HCT116 (cell line): ENCODE measurements around the gene OMP. TPM values are rescaled to one million over a fixed set of nuclear protein-coding genes. Genes with fewer than 3 reads are reported as not detected.

ENCODE experiments used
- ATAC-seq: fragments of 200-7000 bp; cut with Tn5 transposase; 2 replicates; pipeline ENCODE4 v1.9.1; 2020; ENCODE audit warnings: mild to moderate bottlenecking, moderate library complexity
- BruUV-seq: library from RNA; stranded (reverse); fragments of 400-500 nt; replicated peaks from 2 replicates; lab custom pipeline; 2021; lab: Mats Ljungman, UMichigan
- CTCF ChIA-PET: fragments of 300-600 bp; sonication (Branson Sonifier 250); formaldehyde crosslinking; loops from one replicate; lab custom pipeline; 2021; ENCODE audit warnings: antibody characterized with exemption; lab: Charles Lee
- POLR2A ChIA-PET: fragments of 300-600, 350-600 bp; sonication (Branson Sonifier 250); formaldehyde crosslinking; loops from one replicate; lab custom pipeline; 2021; ENCODE audit warnings: antibody characterized with exemption; lab: Charles Lee
- RAD21 ChIA-PET, 2 experiments: fragments of 300-600 bp; sonication (Branson Sonifier 250); formaldehyde crosslinking; loops; one replicate each; lab custom pipeline; 2023; ENCODE audit warnings: low total read pairs in 2 of 2; ENCODE audit not compliant: uncharacterized antibody in 2 of 2, unreplicated experiment in 2 of 2, low non-redundant PET in 1 of 2; lab: Charles Lee
- DNase-seq: peaks from one replicate; pipeline ENCODE4 v3.0.0-alpha.2; 2010; ENCODE audit warnings: low read depth, low spot score
- H2AFZ ChIP-seq: fragments of 200-600 bp; shearing (Covaris generic), sonication (generic); 2 replicates; pipeline ENCODE4 v1.6.1; 2017; ENCODE audit warnings: low read depth, mixed run types, mixed read lengths, antibody characterized with exemption, low read length; ENCODE audit not compliant: poor library complexity, severe bottlenecking
- H3K27ac ChIP-seq: 2 replicates; pipeline ENCODE4 v1.5.1; 2012; ENCODE audit warnings: low read depth, low read length
- H3K27me3 ChIP-seq: fragments of 200-600 bp; sonication (generic); 2 replicates; pipeline ENCODE4 v1.6.1; 2016; ENCODE audit warnings: mixed run types, low read length, mixed read lengths; ENCODE audit not compliant: insufficient read depth
- H3K36me3 ChIP-seq, 2 experiments: fragments of 200-500 bp in 1 of 2; fragments of 200-600 bp in 1 of 2; sonication (Bioruptor generic) in 1 of 2; sonication (generic) in 1 of 2; 2 replicates each; pipeline versions ENCODE4 v1.5.1 to v1.6.1; 2014 to 2016; ENCODE audit warnings: low read length in 2 of 2, inconsistent platforms in 1 of 2, mixed read lengths in 1 of 2, mixed run types in 1 of 2; ENCODE audit not compliant: insufficient read depth in 2 of 2, control insufficient read depth in 1 of 2
- H3K4me1 ChIP-seq, 2 experiments: fragments of 200-600 bp in 1 of 2; sonication (generic) in 1 of 2; 2 replicates each; pipeline versions ENCODE4 v1.5.1 to v1.6.1; 2012 to 2017; ENCODE audit warnings: low read length in 2 of 2, inconsistent platforms in 1 of 2, mild to moderate bottlenecking in 1 of 2, mixed read lengths in 1 of 2, mixed run types in 1 of 2, moderate library complexity in 1 of 2; ENCODE audit not compliant: insufficient read depth in 2 of 2, control insufficient read depth in 1 of 2
- H3K4me2 ChIP-seq: fragments of 200-600 bp; sonication (generic); 2 replicates; pipeline ENCODE4 v1.6.1; 2017; ENCODE audit warnings: mixed run types, low read length, mixed read lengths
- H3K4me3 ChIP-seq, 2 experiments: fragments of 200-600 bp in 1 of 2; sonication (generic) in 1 of 2; replicated peaks in 1 of 2; 2 replicates each; pipeline ENCODE4 v1.5.1; 2011 to 2016; ENCODE audit warnings: low read length in 2 of 2, control low read depth in 1 of 2, low read depth in 1 of 2, mild to moderate bottlenecking in 1 of 2, mixed read lengths in 1 of 2, mixed run types in 1 of 2
- H3K79me2 ChIP-seq: fragments of 200-600 bp; sonication (generic); 2 replicates; pipeline ENCODE4 v1.6.1; 2017; ENCODE audit warnings: mild to moderate bottlenecking, mixed run types, low read length, moderate library complexity, mixed read lengths; ENCODE audit not compliant: insufficient read depth
- H3K9ac ChIP-seq: fragments of 200-600 bp; sonication (generic); 2 replicates; pipeline ENCODE4 v1.6.1; 2016; ENCODE audit warnings: low read length, mixed read lengths
- H3K9me2 ChIP-seq: fragments of 200-600 bp; sonication (generic), shearing (Covaris generic); 2 replicates; pipeline ENCODE4 v1.6.1; 2017; ENCODE audit warnings: mixed run types, mild to moderate bottlenecking, moderate library complexity; ENCODE audit not compliant: insufficient read depth
- H3K9me3 ChIP-seq, 2 experiments: fragments of 200-500 bp in 1 of 2; fragments of 200-600 bp in 1 of 2; sonication (Bioruptor generic) in 1 of 2; sonication (generic) in 1 of 2; 2 replicates each; pipeline ENCODE4 v1.6.1; 2014 to 2017; ENCODE audit warnings: low read length in 2 of 2, mixed read lengths in 2 of 2, inconsistent platforms in 1 of 2, low read depth in 1 of 2, mild to moderate bottlenecking in 1 of 2, mixed run types in 1 of 2, moderate library complexity in 1 of 2; ENCODE audit not compliant: control insufficient read depth in 1 of 2, insufficient read depth in 1 of 2
- H4K20me1 ChIP-seq: fragments of 200-600 bp; sonication (generic), shearing (Covaris generic); 2 replicates; pipeline ENCODE4 v1.6.1; 2017; ENCODE audit warnings: mixed run types, mild to moderate bottlenecking, moderate library complexity; ENCODE audit not compliant: insufficient read depth
- ATF3 ChIP-seq: IDR thresholded peaks from 2 replicates; pipeline ENCODE4 v1.6.1; 2012
- CBX3 ChIP-seq: IDR thresholded peaks from 2 replicates; pipeline ENCODE4 v1.6.1; 2012; ENCODE audit warnings: low read depth
- CEBPB ChIP-seq: IDR thresholded peaks from 2 replicates; pipeline ENCODE4 v1.6.1; 2012; ENCODE audit warnings: low read depth
- CTCF ChIP-seq, 3 experiments: fragments of 200-600 bp in 1 of 3; sonication (generic) in 1 of 3; IDR thresholded peaks in 2 of 3; conservative IDR thresholded peaks in 1 of 3; 2 replicates each; pipeline ENCODE4 v1.5.1; 2012 to 2017; ENCODE audit warnings: low read depth in 2 of 3, low read length in 2 of 3, antibody characterized with exemption in 1 of 3, borderline replicate concordance in 1 of 3, control low read depth in 1 of 3, mild to moderate bottlenecking in 1 of 3, mixed read lengths in 1 of 3, mixed run types in 1 of 3, moderate library complexity in 1 of 3; ENCODE audit not compliant: insufficient read depth in 1 of 3
- ELF1 ChIP-seq: IDR thresholded peaks from 2 replicates; pipeline ENCODE4 v1.6.1; 2012; ENCODE audit warnings: low read depth, borderline replicate concordance
- EZH2 ChIP-seq: fragments of 200-600 bp; sonication (generic); IDR thresholded peaks from 2 replicates; pipeline ENCODE4 v1.6.1; 2017; ENCODE audit warnings: antibody characterized with exemption, mixed run types
- MAX ChIP-seq: IDR thresholded peaks from 2 replicates; pipeline ENCODE4 v1.6.1; 2012
- POLR2AphosphoS5 ChIP-seq: IDR thresholded peaks from 2 replicates; pipeline ENCODE4 v1.6.1; 2011; ENCODE audit warnings: mild to moderate bottlenecking, low read depth, low read length, moderate library complexity
- RAD21 ChIP-seq: IDR thresholded peaks from 2 replicates; pipeline ENCODE4 v1.6.1; 2012; ENCODE audit warnings: low read depth, mild to moderate bottlenecking
- YY1 ChIP-seq: IDR thresholded peaks from 2 replicates; pipeline ENCODE4 v1.6.1; 2011; ENCODE audit warnings: low read length, low read depth, moderate library complexity, mild to moderate bottlenecking; ENCODE audit not compliant: insufficient replicate concordance; ENCODE audit errors: extremely low read depth
- ZNF274 ChIP-seq: fragments of 200-500 bp; sonication (Bioruptor generic); IDR thresholded peaks from 2 replicates; pipeline ENCODE4 v1.6.1; 2014; ENCODE audit warnings: mild to moderate bottlenecking, low read depth, low read length, inconsistent platforms
- intact Hi-C: fragments of 100-400 bp; cut with micrococcal nuclease; formaldehyde crosslinking; loops from 2 replicates; pipeline ENCODE4 v1.10.0; 2022
- total RNA-seq: library from RNA; stranded (reverse); gene quantifications from one replicate; pipeline ENCODE4 v1.2.1, GENCODE V29; 2021; ENCODE audit not compliant: unreplicated experiment

Gene OMP
- total RNA-seq, 1 experiment from 2014 or later, result not detected

GRCh38 chr11:77137421-77137820 lies 34.8 kb downstream of the OMP start:
- no peak for TF ChIP-seq CEBPB
- no peak for TF ChIP-seq CBX3
- no peak for TF ChIP-seq ATF3
- no peak for TF ChIP-seq ZNF274
- TF ChIP-seq EZH2, result no peak
- no peak for TF ChIP-seq MAX
- TF ChIP-seq YY1, result no peak
- no peak for TF ChIP-seq CTCF (IDR thresholded peaks at IDR 0.05 in 2 of 3, conservative IDR thresholded peaks at IDR 0.05 in 1 of 3; ENCODE audit: borderline replicate concordance in 1 of 3, insufficient read depth in 1 of 3, low read depth in 2 of 3, low read length in 2 of 3)
- no peak for TF ChIP-seq ELF1
- TF ChIP-seq RAD21, result no peak
- TF ChIP-seq POLR2AphosphoS5, result no peak
- RAD21 ChIA-PET, result no interaction called here
- ATAC-seq (no peak), DNase-seq (no peak)
- Histone ChIP-seq H3K36me3 (no peaks in the 10 kb centered on the region), H3K4me3 (no peak overlapping the region), H2AFZ (no peak overlapping the region), H3K9ac (no peak overlapping the region), H3K4me2 (no peak overlapping the region), H4K20me1 (no peaks in the 10 kb centered on the region), H3K27ac (no peak overlapping the region), H3K79me2 (no peaks in the 10 kb centered on the region), H3K4me1 (peaks cover 0 to 3% of the 10 kb centered on the region in 2 experiments; a peak in 1 of 4 replicates), H3K27me3 (no peaks in the 10 kb centered on the region), H3K9me3 (no peaks in the 10 kb centered on the region), H3K9me2 (no peaks in the 10 kb centered on the region)
- POLR2A ChIA-PET, result no interaction called here
- CTCF ChIA-PET, result no interaction called here
- intact Hi-C loops, result no loop called here
- BruUV-seq, result no TSS peak
